GM19023 (cell line): ENCODE data around the gene TP53TG5.
"Not testable (repeated sequence)": the region's sequence is repeated elsewhere in the genome, so short reads cannot be mapped to it uniquely, and the experiment has no call there.

ENCODE experiments used
- ATAC-seq: cut with Tn5 transposase; IDR thresholded peaks from one replicate; pipeline ENCODE4 v1.9.1; 2021; ENCODE audit warnings: mild to moderate bottlenecking, moderate library complexity; ENCODE audit not compliant: unreplicated experiment

The TP53TG5 gene

GRCh38 chr20:45366631-45367030, 11.5 kb downstream of the TP53TG5 start:
- no peak for ATAC-seq

- no peak for ATAC-seq
These were observed 11.9 kb downstream of the TP53TG5 start for GRCh38 chr20:45366192-45366591.

- no peak for ATAC-seq
These were observed 12.6 kb downstream of the TP53TG5 start for GRCh38 chr20:45365444-45365970.

- ATAC-seq, result no peak
These were observed 14.3 kb downstream of the TP53TG5 start for GRCh38 chr20:45363611-45364492.

GRCh38 chr20:45362804-45363610, 15.1 kb downstream of the TP53TG5 start, which contains the start of gene SYS1:
Gene SYS1 (plus strand): TSS chr20:45363156. CDS start chr20:45363532, 376 bp downstream.
- peak; percentile 81 for ATAC-seq

- no peak for ATAC-seq
These were observed 16.3 kb downstream of the TP53TG5 start for GRCh38 chr20:45361793-45362192.

GRCh38 chr20:45359406-45360148, 18.5 kb downstream of the TP53TG5 start:
- ATAC-seq, result no peak

GRCh38 chr20:45359069-45359405, 19.1 kb downstream of the TP53TG5 start:
- no peak for ATAC-seq

GRCh38 chr20:45358282-45359068, 19.6 kb downstream of the TP53TG5 start:
- no peak for ATAC-seq

- no peak for ATAC-seq
These were observed 22.7 kb downstream of the TP53TG5 start for GRCh38 chr20:45355209-45356084.

- ATAC-seq, result no peak
These were observed 23.5 kb downstream of the TP53TG5 start for GRCh38 chr20:45354423-45355208.

GRCh38 chr20:45353746-45354145, 24.4 kb downstream of the TP53TG5 start:
- ATAC-seq, result no peak

- no peak for ATAC-seq
These were observed 25.4 kb downstream of the TP53TG5 start for GRCh38 chr20:45352729-45353128.

GRCh38 chr20:45350795-45351194, 27.3 kb downstream of the TP53TG5 start:
- not testable (repeated sequence) for ATAC-seq

- no peak for ATAC-seq
These were observed 27.9 kb downstream of the TP53TG5 start for GRCh38 chr20:45350217-45350616.

- no peak for ATAC-seq
These were observed 30.0 kb downstream of the TP53TG5 start, which contains the start of gene SDC4 for GRCh38 chr20:45347936-45348778. Gene SDC4 (minus strand): TSS chr20:45348424. CDS start chr20:45348384, 40 bp downstream.

GRCh38 chr20:45347297-45347935, 30.7 kb downstream of the TP53TG5 start:
- ATAC-seq, result no peak
